Endothelial cell of umbilical vein (primary cell): ENCODE results near the gene TRPC1. TPM values are rescaled to one million over a fixed set of nuclear protein-coding genes. Genes with fewer than 3 reads are reported as not detected.

Experiments used
- BruUV-seq: library from RNA; stranded (reverse); fragments of 400-500 nt; replicated peaks from 2 replicates; lab custom pipeline; 2021; lab: Mats Ljungman, UMichigan
- CTCF ChIA-PET: fragments of 300-600, 350-600 bp; sonication (Branson Sonifier 250); formaldehyde crosslinking; loops from one replicate; lab custom pipeline; 2021; ENCODE audit warnings: antibody characterized with exemption, inconsistent platforms; lab: Charles Lee
- POLR2A ChIA-PET: fragments of 300-600, 350-600 bp; sonication (Branson Sonifier 250); formaldehyde crosslinking; loops from one replicate; lab custom pipeline; 2021; ENCODE audit warnings: antibody characterized with exemption, inconsistent platforms; lab: Charles Lee
- DNase-seq: peaks from one replicate; pipeline ENCODE4 v3.0.0-alpha.2; 2011; ENCODE audit warnings: low read depth, low spot score
- FAIRE-seq: peaks from 2 replicates; lab custom pipeline; 2011; peaks lifted over from hg19 to GRCh38; lab: Jason Lieb, UNC
- H2AFZ ChIP-seq: 2 replicates; pipeline ENCODE4 v1.6.0; 2012; ENCODE audit warnings: low read depth, low read length, control low read depth, inconsistent platforms
- H3K27ac ChIP-seq: 2 replicates; pipeline ENCODE4 v1.5.1; 2011; ENCODE audit warnings: low read depth, mild to moderate bottlenecking, control low read depth, low read length, moderate library complexity; ENCODE audit not compliant: insufficient read depth
- H3K27me3 ChIP-seq, 2 experiments: 2 replicates each; pipeline versions ENCODE4 v1.6.0 to v1.6.1; 2011; ENCODE audit warnings: low read length in 2 of 2, mixed read lengths in 1 of 2; ENCODE audit not compliant: control insufficient read depth in 2 of 2, insufficient read depth in 2 of 2
- H3K36me3 ChIP-seq, 2 experiments: 2 replicates in 1 of 2; 3 replicates in 1 of 2; pipeline ENCODE4 v1.5.1; 2011; ENCODE audit warnings: low read length in 2 of 2, mild to moderate bottlenecking in 1 of 2, moderate library complexity in 1 of 2; ENCODE audit not compliant: control insufficient read depth in 2 of 2, insufficient read depth in 2 of 2; ENCODE audit errors: extremely low read depth in 1 of 2
- H3K4me1 ChIP-seq: 3 replicates; pipeline ENCODE4 v1.5.1; 2011; ENCODE audit warnings: mild to moderate bottlenecking, low read length; ENCODE audit not compliant: control insufficient read depth, insufficient read depth; ENCODE audit errors: extremely low read depth
- H3K4me2 ChIP-seq: 2 replicates; pipeline ENCODE4 v1.6.1; 2011; ENCODE audit warnings: low read length, control low read depth, mixed read lengths; ENCODE audit not compliant: insufficient read depth
- H3K4me3 ChIP-seq, 3 experiments: fragments of 200-600 bp in 1 of 3; sonication (generic), shearing (Covaris generic) in 1 of 3; replicated peaks in 1 of 3; 2 replicates each; pipeline ENCODE4 v1.5.1; 2011 to 2016; ENCODE audit warnings: control low read depth in 3 of 3, low read length in 3 of 3, mild to moderate bottlenecking in 2 of 3, inconsistent platforms in 1 of 3, low read depth in 1 of 3, moderate library complexity in 1 of 3; ENCODE audit not compliant: insufficient read depth in 1 of 3
- H3K79me2 ChIP-seq: 2 replicates; pipeline ENCODE4 v1.6.0; 2012; ENCODE audit warnings: low read length, inconsistent platforms; ENCODE audit not compliant: control insufficient read depth, insufficient read depth
- H3K9ac ChIP-seq: replicated peaks from 2 replicates; pipeline ENCODE3; 2011; ENCODE audit warnings: low read length, control low read depth; ENCODE audit not compliant: insufficient read depth; ENCODE audit errors: extremely low read depth
- H3K9me1 ChIP-seq: replicated peaks from 3 replicates; pipeline ENCODE4 v1.6.0; 2011; ENCODE audit warnings: mild to moderate bottlenecking, low read length; ENCODE audit not compliant: control insufficient read depth, insufficient read depth; ENCODE audit errors: extremely low read depth
- H3K9me3 ChIP-seq: replicated peaks from 2 replicates; pipeline ENCODE4 v1.5.1; 2012; ENCODE audit warnings: low read length, inconsistent platforms; ENCODE audit not compliant: control insufficient read depth, insufficient read depth
- H4K20me1 ChIP-seq: replicated peaks from 2 replicates; pipeline ENCODE3; 2011; ENCODE audit warnings: mild to moderate bottlenecking, low read length; ENCODE audit not compliant: control insufficient read depth, insufficient read depth; ENCODE audit errors: extremely low read depth
- EZH2 ChIP-seq: IDR thresholded peaks from 2 replicates; pipeline ENCODE4 v1.6.1; 2012; ENCODE audit warnings: borderline replicate concordance, low read depth, mild to moderate bottlenecking, moderate library complexity, low read length, inconsistent platforms; ENCODE audit not compliant: severe bottlenecking
- FOS ChIP-seq: IDR thresholded peaks from 2 replicates; pipeline ENCODE4 v1.6.1; 2011; ENCODE audit warnings: mild to moderate bottlenecking, low read length, moderate library complexity, borderline replicate concordance; ENCODE audit not compliant: insufficient read depth
- GATA2 ChIP-seq: IDR thresholded peaks from 2 replicates; pipeline ENCODE4 v1.7.0; 2011; ENCODE audit warnings: low read depth, mild to moderate bottlenecking, moderate library complexity, mixed read lengths, low read length; ENCODE audit not compliant: insufficient read length, insufficient read depth
- POLR2A ChIP-seq: IDR thresholded peaks from 2 replicates; pipeline ENCODE4 v1.6.1; 2012; ENCODE audit warnings: low read depth, mild to moderate bottlenecking, control low read depth, low read length
- dilution Hi-C: fragments of 300-500 bp; cut with MboI; formaldehyde crosslinking; loops from one replicate; pipeline ENCODE4 v1.15.0; 2019; ENCODE audit warnings: low sequenced_read_pairs; ENCODE audit not compliant: extremely low pct_ligation_motif_present
- intact Hi-C: fragments of 100-400 bp; cut with micrococcal nuclease; formaldehyde crosslinking; loops from one replicate; pipeline ENCODE4 v1.10.0; 2022
- polyA plus RNA-seq, 4 experiments: library from polyadenylated mRNA; depleted of rRNA in 3 of 4; stranded (reverse) in 3 of 4; unstranded in 1 of 4; fragments of >200 nt; gene quantifications; 2 replicates each; pipeline versions ENCODE4 v1.2.1 to v1.2.3, GENCODE V29; 2011 to 2012; ENCODE audit warnings: missing spikeins in 1 of 4
- total RNA-seq: library from RNA; stranded (reverse); gene quantifications from 2 replicates; pipeline ENCODE4 v1.2.3, GENCODE V29; 2021
- TF ChIP-seq, protein P1 (sequence below), 2 donors: IDR thresholded peaks; 1 replicate in 1 of 2; 2 replicates in 1 of 2; pipeline ENCODE4 v1.5.1; 2011; ENCODE audit warnings: low read length in 2 of 2, mild to moderate bottlenecking in 2 of 2, moderate library complexity in 2 of 2, control low read depth in 1 of 2, inconsistent platforms in 1 of 2, low read depth in 1 of 2; ENCODE audit not compliant: insufficient read depth in 1 of 2; ENCODE audit errors: extremely low read depth in 1 of 2

Gene TRPC1
- total and polyA plus RNA-seq, 2 donors (not counting 3 experiments of a cell fraction or from before 2014, with no cell fraction given), result 3.5 to 5.9 TPM

DNA sequence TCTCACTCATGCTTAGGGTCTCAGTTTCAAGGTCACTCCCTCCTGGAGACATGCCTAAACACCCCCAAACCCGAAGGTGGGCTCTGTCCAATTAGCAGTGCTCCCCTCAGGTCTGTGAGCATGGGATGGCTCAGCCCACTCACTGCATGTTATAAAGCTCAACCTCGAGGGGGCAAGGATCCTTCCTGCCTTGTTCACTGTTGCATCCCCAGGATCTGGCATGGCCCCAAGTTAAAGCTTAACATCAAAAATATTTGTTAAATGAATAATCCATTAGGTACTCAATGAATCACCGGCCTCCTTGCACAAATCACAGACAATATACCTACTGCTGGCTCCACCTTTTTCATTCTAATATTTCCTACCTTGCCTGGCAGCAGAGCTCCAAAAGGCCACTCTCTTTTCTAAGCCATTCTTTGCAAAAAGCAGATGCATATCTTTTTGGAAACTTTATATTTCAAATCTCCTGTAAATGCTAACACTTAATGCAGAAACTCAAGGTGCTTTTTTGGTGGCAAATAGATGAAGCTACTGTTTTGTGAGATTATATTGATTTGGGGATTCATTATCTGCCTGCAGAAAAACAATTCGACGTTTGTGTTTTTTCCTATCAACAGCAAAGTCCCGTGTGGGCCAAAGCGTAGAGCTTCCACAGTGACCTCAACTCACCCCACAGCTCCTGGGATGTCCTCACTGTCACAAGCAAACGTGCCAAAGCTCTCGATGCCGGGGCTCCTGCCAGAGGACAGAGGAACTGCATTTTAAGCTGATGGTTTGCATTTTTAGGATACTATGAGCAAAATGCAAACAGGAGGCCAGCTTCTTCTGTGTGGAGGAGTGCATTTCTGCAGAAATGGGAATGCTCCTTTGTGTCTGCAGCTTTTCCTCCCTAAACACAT is 129.7 kb downstream of the TRPC1 start:
- DNase-seq (no peak), FAIRE-seq (no peak)
- intact Hi-C loops (no loop called here), dilution Hi-C loops (no loop called here)
- TF ChIP-seq GATA2, result no peak
- no peak overlapping the region for H3K9ac ChIP-seq
- H3K4me1 ChIP-seq, result no peaks in the 10 kb centered on the region
- H2AFZ ChIP-seq, result no peak overlapping the region
- no peak overlapping the region for H3K4me3 ChIP-seq
- POLR2A ChIA-PET, result no interaction called here
- no peaks in the 10 kb centered on the region for H3K9me1 ChIP-seq
- H4K20me1 ChIP-seq, result no peaks in the 10 kb centered on the region
- no peaks in the 10 kb centered on the region for H3K36me3 ChIP-seq
- no TSS peak for BruUV-seq
- no peak overlapping the region for H3K27ac ChIP-seq
- no peaks in the 10 kb centered on the region for H3K79me2 ChIP-seq
- no peaks in the 10 kb centered on the region for H3K9me3 ChIP-seq
- peaks cover 3 to 12% of the 10 kb centered on the region in 2 experiments for H3K27me3 ChIP-seq
- H3K4me2 ChIP-seq, result no peak overlapping the region
- CTCF ChIA-PET, result interaction anchor here (0.7 to 2.8 kb wide), 8 partner anchors 10 to 267 kb away, joined by 3 to 13 read pairs (median 3); no protein-coding TSS in a partner anchor

DNA sequence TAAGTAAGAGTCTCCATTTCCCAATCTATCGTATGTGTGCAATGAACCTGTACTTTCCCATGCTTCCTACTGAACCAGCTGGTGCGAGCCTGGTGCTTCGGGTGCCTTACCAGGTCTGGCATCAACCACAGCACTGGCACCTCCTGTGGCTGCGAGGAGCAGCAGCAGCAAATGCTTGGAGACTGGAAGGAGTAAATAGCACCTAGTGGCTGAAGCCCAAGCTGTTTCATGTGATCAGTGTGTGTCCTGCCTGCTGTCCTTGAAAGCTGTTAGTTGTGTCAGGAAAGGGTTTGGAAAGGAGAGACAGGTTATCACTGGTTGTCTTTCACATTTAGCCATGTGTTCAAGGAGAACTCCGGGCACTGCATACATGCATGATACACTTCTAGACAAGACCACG is 133.2 kb downstream of the TRPC1 start:
- intact Hi-C loops, result no loop called here
- Histone ChIP-seq H2AFZ (no peak overlapping the region), H3K27ac (no peak overlapping the region), H3K4me3 (no peak overlapping the region), H3K79me2 (no peaks in the 10 kb centered on the region), H3K4me1 (no peaks in the 10 kb centered on the region), H4K20me1 (no peaks in the 10 kb centered on the region), H3K4me2 (no peak overlapping the region), H3K9me3 (no peaks in the 10 kb centered on the region), H3K9me1 (no peaks in the 10 kb centered on the region), H3K9ac (no peak overlapping the region), H3K27me3 (peaks cover 12 to 24% of the 10 kb centered on the region in 2 experiments), H3K36me3 (no peaks in the 10 kb centered on the region)
- TF ChIP-seq GATA2 (no peak), FOS (no peak), POLR2A (no peak), EZH2 (no peak)
- TF ChIP-seq, protein P1, sequence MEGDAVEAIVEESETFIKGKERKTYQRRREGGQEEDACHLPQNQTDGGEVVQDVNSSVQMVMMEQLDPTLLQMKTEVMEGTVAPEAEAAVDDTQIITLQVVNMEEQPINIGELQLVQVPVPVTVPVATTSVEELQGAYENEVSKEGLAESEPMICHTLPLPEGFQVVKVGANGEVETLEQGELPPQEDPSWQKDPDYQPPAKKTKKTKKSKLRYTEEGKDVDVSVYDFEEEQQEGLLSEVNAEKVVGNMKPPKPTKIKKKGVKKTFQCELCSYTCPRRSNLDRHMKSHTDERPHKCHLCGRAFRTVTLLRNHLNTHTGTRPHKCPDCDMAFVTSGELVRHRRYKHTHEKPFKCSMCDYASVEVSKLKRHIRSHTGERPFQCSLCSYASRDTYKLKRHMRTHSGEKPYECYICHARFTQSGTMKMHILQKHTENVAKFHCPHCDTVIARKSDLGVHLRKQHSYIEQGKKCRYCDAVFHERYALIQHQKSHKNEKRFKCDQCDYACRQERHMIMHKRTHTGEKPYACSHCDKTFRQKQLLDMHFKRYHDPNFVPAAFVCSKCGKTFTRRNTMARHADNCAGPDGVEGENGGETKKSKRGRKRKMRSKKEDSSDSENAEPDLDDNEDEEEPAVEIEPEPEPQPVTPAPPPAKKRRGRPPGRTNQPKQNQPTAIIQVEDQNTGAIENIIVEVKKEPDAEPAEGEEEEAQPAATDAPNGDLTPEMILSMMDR (IDR thresholded peaks at IDR 0.05; ENCODE audit: extremely low read depth in 1 of 2, insufficient read depth in 1 of 2, low read depth in 1 of 2, low read length in 2 of 2), result peak in 1 of 2 donors; percentile 22
- FAIRE-seq (no peak), DNase-seq (no peak)
- POLR2A ChIA-PET, result no interaction called here
- BruUV-seq, result no TSS peak
- CTCF ChIA-PET, result interaction anchor here (0.7 to 1.6 kb wide), 7 partner anchors 10 to 137 kb away, joined by 3 to 7 read pairs (median 3); no protein-coding TSS in a partner anchor
- dilution Hi-C loops, result no loop called here
